WI38 (cell line): ENCODE data around the gene ABCA12.

Source experiments
- H3K4me3 ChIP-seq: 2 replicates; pipeline ENCODE4 v1.5.1; 2011; ENCODE audit warnings: low read depth, mild to moderate bottlenecking, control low read depth, low read length
- CTCF ChIP-seq: IDR thresholded peaks from 2 replicates; pipeline ENCODE4 v1.5.1; 2012; ENCODE audit warnings: low read depth, mild to moderate bottlenecking, control low read depth, low read length

The ABCA12 gene

DNA sequence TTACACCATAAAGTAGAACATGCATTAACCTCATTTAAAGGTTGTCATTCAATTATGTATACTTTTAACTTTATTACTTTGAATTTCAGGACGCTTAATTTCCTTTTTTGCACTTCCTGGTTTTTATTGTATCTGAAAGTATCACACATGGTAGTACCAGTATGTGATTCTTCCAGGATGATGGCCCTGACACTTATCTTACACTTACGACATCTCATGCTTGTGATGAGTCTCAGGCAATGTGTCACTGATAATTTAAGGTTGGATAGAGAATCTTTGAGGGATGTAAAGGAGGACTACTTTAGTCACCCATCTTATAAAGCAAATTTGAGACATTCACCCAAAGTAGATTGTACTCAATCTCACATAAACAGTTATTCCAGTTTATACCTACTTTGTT, 74.9 kb downstream of the ABCA12 start:
- TF ChIP-seq CTCF = no peak
- H3K4me3 ChIP-seq = no peak overlapping the region

GRCh38 chr2:215060861-215061536, 77.4 kb downstream of the ABCA12 start:
- no peak for TF ChIP-seq CTCF
- H3K4me3 ChIP-seq = no peak overlapping the region

DNA sequence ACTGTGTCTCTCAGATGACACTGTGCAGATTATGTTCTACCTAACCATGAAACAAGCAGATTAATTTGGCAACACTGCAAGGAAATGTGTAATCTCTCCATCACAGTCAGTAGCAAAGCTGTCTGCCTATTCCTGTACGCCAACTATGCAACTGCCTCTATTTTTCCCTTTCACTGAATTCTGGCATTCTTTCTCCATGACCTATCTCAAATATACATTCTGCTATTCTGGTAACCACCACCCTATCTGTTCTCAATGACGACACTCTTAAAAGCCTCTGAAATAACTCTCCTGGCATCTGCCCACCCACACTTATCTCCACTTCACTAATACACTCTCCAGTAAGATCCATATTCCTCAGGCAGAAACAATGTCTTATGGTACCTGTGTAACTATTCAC, 78.7 kb downstream of the ABCA12 start:
- no peak overlapping the region for H3K4me3 ChIP-seq
- TF ChIP-seq CTCF = no peak

DNA sequence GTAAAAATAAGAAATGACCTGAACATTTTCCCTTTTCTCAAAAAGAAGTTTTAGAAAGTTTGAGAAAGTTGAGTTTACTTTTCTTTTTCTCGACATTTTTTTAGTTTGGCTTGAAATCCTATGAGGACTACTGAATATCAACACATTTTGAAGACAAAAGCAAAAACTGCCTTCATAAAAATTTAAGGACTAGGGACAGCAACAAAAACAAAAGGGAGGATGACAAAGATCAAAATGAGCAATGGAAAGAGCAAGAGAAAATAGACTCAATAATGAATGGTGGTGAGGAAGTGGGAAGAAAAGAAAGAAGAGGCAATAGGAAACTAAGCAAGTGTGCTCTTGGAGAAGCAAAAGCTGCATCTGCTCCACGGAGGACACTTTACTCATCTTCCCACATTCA, 82.5 kb downstream of the ABCA12 start:
- H3K4me3 ChIP-seq = no peak overlapping the region
- no peak for TF ChIP-seq CTCF

DNA sequence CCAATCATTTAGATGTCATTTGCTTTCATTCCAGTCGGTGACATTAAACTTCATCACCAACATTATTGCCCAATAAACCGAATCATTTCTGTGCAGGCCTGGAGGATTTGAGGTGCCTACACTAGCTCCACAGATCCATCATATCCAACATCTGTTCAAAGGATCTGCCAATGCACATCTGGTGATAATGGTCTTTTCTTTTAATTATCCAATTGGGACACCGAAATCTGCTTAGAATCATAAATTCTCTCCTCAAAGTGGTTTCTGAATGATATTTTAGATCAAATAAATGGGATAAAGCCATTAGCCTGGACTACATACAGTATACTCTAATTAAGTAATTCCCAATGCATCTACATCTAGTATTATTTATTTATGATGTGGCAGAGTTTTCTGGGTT, 85.6 kb downstream of the ABCA12 start:
- no peak for TF ChIP-seq CTCF
- H3K4me3 ChIP-seq = no peak overlapping the region

- H3K4me3 ChIP-seq = no peak overlapping the region
- TF ChIP-seq CTCF = no peak
These were observed 86.0 kb downstream of the ABCA12 start for GRCh38 chr2:215052404-215052803.

- TF ChIP-seq CTCF = no peak
- no peak overlapping the region for H3K4me3 ChIP-seq
These were observed 89.1 kb downstream of the ABCA12 start for GRCh38 chr2:215049341-215049740.
